Activated CD4-positive, alpha-beta memory T cell treated with anti-CD3 and anti-CD28 coated beads, Interleukin-2, amount 10 ng/mL, durations not matched to agents 7 days and 5 days (primary cell): ENCODE measurements around the gene PSMA4. TPM values are rescaled to one million over a fixed set of nuclear protein-coding genes. Genes with fewer than 3 reads are reported as not detected.

Experiments used
- CTCF ChIA-PET: fragments of 350-600 bp; sonication (Branson Sonifier 250); formaldehyde crosslinking; loops from one replicate; lab custom pipeline; 2021; ENCODE audit warnings: antibody characterized with exemption, inconsistent platforms; lab: Charles Lee
- POLR2A ChIA-PET: fragments of 350-600 bp; sonication (Branson Sonifier 250); formaldehyde crosslinking; loops from one replicate; lab custom pipeline; 2021; ENCODE audit warnings: antibody characterized with exemption; lab: Charles Lee
- DNase-seq: peaks from one replicate; pipeline ENCODE4 v3.0.0-alpha.2; 2020
- H3K27ac Mint-ChIP-seq: one replicate; pipeline ENCODE4 v1.8.0; 2021; ENCODE audit warnings: mild to moderate bottlenecking, mixed read lengths
- H3K27me3 Mint-ChIP-seq: one replicate; pipeline ENCODE4 v1.8.0; 2021; ENCODE audit warnings: mixed read lengths
- H3K36me3 Mint-ChIP-seq: one replicate; pipeline ENCODE4 v1.8.0; 2021; ENCODE audit warnings: low read depth, mixed read lengths
- H3K4me1 Mint-ChIP-seq: one replicate; pipeline ENCODE4 v1.8.0; 2021; ENCODE audit warnings: mixed read lengths
- H3K4me3 Mint-ChIP-seq: one replicate; pipeline ENCODE4 v1.8.0; 2021; ENCODE audit warnings: mild to moderate bottlenecking, mixed read lengths
- H3K9me3 Mint-ChIP-seq: one replicate; pipeline ENCODE4 v1.8.0; 2021; ENCODE audit warnings: mixed read lengths
- total RNA-seq, 2 experiments: library from RNA; stranded (reverse); gene quantifications; one replicate each; pipeline ENCODE4 v1.2.3, GENCODE V29; 2021

The PSMA4 gene
- total RNA-seq, 2 experiments from 2014 or later, result 226 to 235 TPM

GRCh38 chr15:78561490-78561889, 21.2 kb downstream of the PSMA4 start:
- POLR2A ChIA-PET, result no interaction called here
- no peak overlapping the region for H3K27ac Mint-ChIP-seq
- no peak overlapping the region for H3K4me3 Mint-ChIP-seq
- no peaks in the 10 kb centered on the region for H3K9me3 Mint-ChIP-seq
- no peaks in the 10 kb centered on the region for H3K36me3 Mint-ChIP-seq
- CTCF ChIA-PET, result no interaction called here
- H3K27me3 Mint-ChIP-seq, result peaks cover 10% of the 10 kb centered on the region
- peaks cover 19% of the 10 kb centered on the region for H3K4me1 Mint-ChIP-seq
- no peak for DNase-seq

GRCh38 chr15:78563092-78563491, 22.8 kb downstream of the PSMA4 start:
- CTCF ChIA-PET, result interaction anchor here (0.7 to 1.0 kb wide), 2 partner anchors 11 to 92 kb away, joined by 3 to 4 read pairs; no protein-coding TSS in a partner anchor
- H3K36me3 Mint-ChIP-seq, result no peaks in the 10 kb centered on the region
- no peak overlapping the region for H3K27ac Mint-ChIP-seq
- H3K27me3 Mint-ChIP-seq, result peaks cover 19% of the 10 kb centered on the region
- H3K9me3 Mint-ChIP-seq, result no peaks in the 10 kb centered on the region
- no peak overlapping the region for H3K4me3 Mint-ChIP-seq
- peaks cover 27% of the 10 kb centered on the region for H3K4me1 Mint-ChIP-seq
- POLR2A ChIA-PET, result interaction anchor here (3.5 kb wide), 1 partner anchor 125 kb away, joined by 16 read pairs; the partner anchor contains the start of gene IREB2
- no peak for DNase-seq

- Mint-ChIP-seq H3K4me3 (peak overlapping the region; percentile 81), H3K36me3 (no peaks in the 10 kb centered on the region), H3K27ac (no peak overlapping the region), H3K9me3 (no peaks in the 10 kb centered on the region), H3K4me1 (peaks cover 27% of the 10 kb centered on the region), H3K27me3 (peaks cover 19% of the 10 kb centered on the region)
- CTCF ChIA-PET, result interaction anchor here (0.7 to 1.5 kb wide), 4 partner anchors 12 to 176 kb away, joined by 4 read pairs; no protein-coding TSS in a partner anchor
- DNase-seq, result no peak
- POLR2A ChIA-PET, result interaction anchor here (0.6 to 3.8 kb wide), 5 partner anchors 16 to 379 kb away, joined by 3 to 47 read pairs (median 3); partner anchors contain the start of genes CTSH, HYKK, IREB2 and PSMA4
Measured at GRCh38 chr15:78564743-78565096, 24.5 kb downstream of the PSMA4 start.

- DNase-seq, result peak; percentile 51
- Mint-ChIP-seq H3K36me3 (no peaks in the 10 kb centered on the region), H3K4me1 (peaks cover 27% of the 10 kb centered on the region), H3K9me3 (no peaks in the 10 kb centered on the region), H3K27me3 (peaks cover 19% of the 10 kb centered on the region), H3K27ac (peak within 1 kb of the TSS; percentile 45), H3K4me3 (peak within 1 kb of the TSS; percentile 81)
- CTCF ChIA-PET, result interaction anchor here (0.7 to 1.5 kb wide), 5 partner anchors 10 to 175 kb away, joined by 3 to 4 read pairs (median 4); no protein-coding TSS in a partner anchor
- POLR2A ChIA-PET, result interaction anchor here (0.6 to 3.8 kb wide), 7 partner anchors 17 to 379 kb away, joined by 3 to 47 read pairs (median 3); partner anchors contain the start of genes CTSH, HYKK, IREB2 and PSMA4
Measured at GRCh38 chr15:78565097-78565950, 25.1 kb downstream of the PSMA4 start, which contains the start of gene CHRNA5. Gene CHRNA5, plus strand, starts transcription at chr15:78565520. Its CDS starts 200 bp downstream, at chr15:78565720.

GRCh38 chr15:78565951-78566774, 25.9 kb downstream of the PSMA4 start:
- Mint-ChIP-seq H3K4me1 (peaks cover 27% of the 10 kb centered on the region), H3K27ac (no peak overlapping the region), H3K27me3 (peaks cover 19% of the 10 kb centered on the region), H3K4me3 (peak overlapping the region; percentile 81), H3K36me3 (no peaks in the 10 kb centered on the region), H3K9me3 (no peaks in the 10 kb centered on the region)
- DNase-seq, result no peak
- POLR2A ChIA-PET, result interaction anchor here (0.6 to 3.8 kb wide), 7 partner anchors 11 to 128 kb away, joined by 3 to 47 read pairs (median 3); partner anchors contain the start of genes IREB2 and PSMA4
- CTCF ChIA-PET, result interaction anchor here (0.7 to 1.5 kb wide), 3 partner anchors 9 to 174 kb away, joined by 3 to 4 read pairs (median 4); no protein-coding TSS in a partner anchor

- no peak for DNase-seq
- ChIA-PET CTCF (no interaction called here), POLR2A (interaction anchor here (3.8 kb wide), 1 partner anchor 26 kb away, joined by 47 read pairs; the partner anchor contains the start of gene PSMA4)
- peaks cover 16% of the 10 kb centered on the region for H3K27me3 Mint-ChIP-seq
- H3K9me3 Mint-ChIP-seq, result no peaks in the 10 kb centered on the region
- no peaks in the 10 kb centered on the region for H3K36me3 Mint-ChIP-seq
- H3K27ac Mint-ChIP-seq, result no peak overlapping the region
- H3K4me3 Mint-ChIP-seq, result no peak overlapping the region
- H3K4me1 Mint-ChIP-seq, result peaks cover 27% of the 10 kb centered on the region
Measured at GRCh38 chr15:78567531-78567930, 27.3 kb downstream of the PSMA4 start.

GRCh38 chr15:78570710-78571109, 30.5 kb downstream of the PSMA4 start:
- H3K4me1 Mint-ChIP-seq, result peaks cover 15% of the 10 kb centered on the region
- H3K36me3 Mint-ChIP-seq, result no peaks in the 10 kb centered on the region
- H3K27me3 Mint-ChIP-seq, result peaks cover 16% of the 10 kb centered on the region
- ChIA-PET POLR2A (no interaction called here), CTCF (no interaction called here)
- H3K27ac Mint-ChIP-seq, result no peak overlapping the region
- no peak for DNase-seq
- no peak overlapping the region for H3K4me3 Mint-ChIP-seq
- H3K9me3 Mint-ChIP-seq, result no peaks in the 10 kb centered on the region

GRCh38 chr15:78571382-78571781, 31.1 kb downstream of the PSMA4 start:
- CTCF ChIA-PET, result no interaction called here

GRCh38 chr15:78573416-78573815, 33.2 kb downstream of the PSMA4 start:
- no peaks in the 10 kb centered on the region for H3K36me3 Mint-ChIP-seq
- POLR2A ChIA-PET, result no interaction called here
- H3K4me3 Mint-ChIP-seq, result no peak overlapping the region
- no peaks in the 10 kb centered on the region for H3K9me3 Mint-ChIP-seq
- H3K27ac Mint-ChIP-seq, result no peak overlapping the region
- CTCF ChIA-PET, result no interaction called here
- no peaks in the 10 kb centered on the region for H3K4me1 Mint-ChIP-seq
- no peak for DNase-seq
- H3K27me3 Mint-ChIP-seq, result peaks cover 4% of the 10 kb centered on the region

More at GRCh38 chr15:78571382-78571781, 31.1 kb downstream of the PSMA4 start:
- Mint-ChIP-seq H3K9me3 (no peaks in the 10 kb centered on the region), H3K4me1 (peaks cover 9% of the 10 kb centered on the region), H3K27me3 (peaks cover 12% of the 10 kb centered on the region), H3K27ac (no peak overlapping the region), H3K36me3 (no peaks in the 10 kb centered on the region), H3K4me3 (no peak overlapping the region)
- DNase-seq, result no peak
- POLR2A ChIA-PET, result no interaction called here

- no peak for DNase-seq
- H3K9me3 Mint-ChIP-seq, result no peaks in the 10 kb centered on the region
- no peaks in the 10 kb centered on the region for H3K36me3 Mint-ChIP-seq
- H3K4me1 Mint-ChIP-seq, result no peaks in the 10 kb centered on the region
- H3K27ac Mint-ChIP-seq, result no peak overlapping the region
- ChIA-PET CTCF (interaction anchor here (0.6 to 1.4 kb wide), 2 partner anchors 9 to 81 kb away, joined by 3 to 4 read pairs; no protein-coding TSS in a partner anchor), POLR2A (no interaction called here)
- H3K27me3 Mint-ChIP-seq, result peaks cover 4% of the 10 kb centered on the region
- no peak overlapping the region for H3K4me3 Mint-ChIP-seq
Measured at GRCh38 chr15:78574944-78575343, 34.7 kb downstream of the PSMA4 start.

GRCh38 chr15:78597583-78597982, 57.3 kb downstream of the PSMA4 start:
- no peak for DNase-seq
- CTCF ChIA-PET, result interaction anchor here (1.2 kb wide), 1 partner anchor 22 kb away, joined by 3 read pairs; no protein-coding TSS in a partner anchor
- POLR2A ChIA-PET, result no interaction called here
- Mint-ChIP-seq H3K9me3 (no peaks in the 10 kb centered on the region), H3K4me3 (no peak overlapping the region), H3K4me1 (no peaks in the 10 kb centered on the region), H3K27me3 (no peaks in the 10 kb centered on the region), H3K36me3 (no peaks in the 10 kb centered on the region), H3K27ac (no peak overlapping the region)

GRCh38 chr15:78598348-78598747, 58.1 kb downstream of the PSMA4 start:
- H3K27me3 Mint-ChIP-seq, result no peaks in the 10 kb centered on the region
- no peaks in the 10 kb centered on the region for H3K4me1 Mint-ChIP-seq
- no peak overlapping the region for H3K4me3 Mint-ChIP-seq
- no peak overlapping the region for H3K27ac Mint-ChIP-seq
- H3K36me3 Mint-ChIP-seq, result no peaks in the 10 kb centered on the region
- ChIA-PET POLR2A (no interaction called here), CTCF (no interaction called here)
- no peak for DNase-seq
- H3K9me3 Mint-ChIP-seq, result no peaks in the 10 kb centered on the region
